ENCODE measurements around the gene CHAD. TPM values are rescaled to one million over a fixed set of nuclear protein-coding genes. Genes with fewer than 3 reads are reported as not detected.

CHAD gene
- total RNA-seq, 1 donor from 2014 or later, result not detected

GRCh38 chr17:50514388-50514787 lies 45.7 kb upstream of the CHAD start:
- Mint-ChIP-seq H3K36me3 (ENCODE audit: unreplicated experiment) (no peaks in the 10 kb centered on the region), H3K4me3 (ENCODE audit: unreplicated experiment) (no peak overlapping the region), H3K27ac (ENCODE audit: unreplicated experiment) (no peak overlapping the region), H3K4me1 (ENCODE audit: low read depth, unreplicated experiment) (peaks cover 18% of the 10 kb centered on the region), H3K27me3 (ENCODE audit: unreplicated experiment) (peaks cover 5% of the 10 kb centered on the region), H3K9me3 (ENCODE audit: unreplicated experiment) (no peaks in the 10 kb centered on the region)
- TF ChIP-seq, protein P1, sequence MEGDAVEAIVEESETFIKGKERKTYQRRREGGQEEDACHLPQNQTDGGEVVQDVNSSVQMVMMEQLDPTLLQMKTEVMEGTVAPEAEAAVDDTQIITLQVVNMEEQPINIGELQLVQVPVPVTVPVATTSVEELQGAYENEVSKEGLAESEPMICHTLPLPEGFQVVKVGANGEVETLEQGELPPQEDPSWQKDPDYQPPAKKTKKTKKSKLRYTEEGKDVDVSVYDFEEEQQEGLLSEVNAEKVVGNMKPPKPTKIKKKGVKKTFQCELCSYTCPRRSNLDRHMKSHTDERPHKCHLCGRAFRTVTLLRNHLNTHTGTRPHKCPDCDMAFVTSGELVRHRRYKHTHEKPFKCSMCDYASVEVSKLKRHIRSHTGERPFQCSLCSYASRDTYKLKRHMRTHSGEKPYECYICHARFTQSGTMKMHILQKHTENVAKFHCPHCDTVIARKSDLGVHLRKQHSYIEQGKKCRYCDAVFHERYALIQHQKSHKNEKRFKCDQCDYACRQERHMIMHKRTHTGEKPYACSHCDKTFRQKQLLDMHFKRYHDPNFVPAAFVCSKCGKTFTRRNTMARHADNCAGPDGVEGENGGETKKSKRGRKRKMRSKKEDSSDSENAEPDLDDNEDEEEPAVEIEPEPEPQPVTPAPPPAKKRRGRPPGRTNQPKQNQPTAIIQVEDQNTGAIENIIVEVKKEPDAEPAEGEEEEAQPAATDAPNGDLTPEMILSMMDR (IDR thresholded peaks at IDR 0.05; ENCODE audit: partially characterized antibody, unreplicated experiment), result no peak
- DNase-seq, result no peak

DNA sequence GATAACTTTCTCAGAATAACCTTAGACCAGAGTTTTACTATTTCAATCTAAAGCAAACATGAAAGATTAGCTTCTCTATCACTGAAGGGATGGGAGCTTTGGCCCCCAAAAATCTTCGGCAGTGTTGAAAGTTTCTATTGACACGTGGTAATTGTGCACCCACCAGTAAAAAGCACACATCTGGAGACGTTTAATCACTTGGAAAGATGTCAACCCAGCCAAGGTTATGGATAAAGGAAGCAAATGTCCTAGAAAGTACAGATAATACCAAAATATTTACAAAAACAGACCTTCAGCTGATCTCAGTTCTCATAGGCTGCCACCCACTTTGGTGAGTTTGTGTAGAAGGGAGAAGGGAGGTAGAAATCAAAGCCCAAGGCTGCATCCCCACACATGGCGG lies 44.8 kb upstream of the CHAD start:
- DNase-seq, result no peak
- Mint-ChIP-seq H3K9me3 (ENCODE audit: unreplicated experiment) (no peaks in the 10 kb centered on the region), H3K27me3 (ENCODE audit: unreplicated experiment) (peaks cover 9% of the 10 kb centered on the region), H3K4me1 (ENCODE audit: low read depth, unreplicated experiment) (peaks cover 13% of the 10 kb centered on the region), H3K36me3 (ENCODE audit: unreplicated experiment) (no peaks in the 10 kb centered on the region), H3K27ac (ENCODE audit: unreplicated experiment) (no peak overlapping the region), H3K4me3 (ENCODE audit: unreplicated experiment) (no peak overlapping the region)
- TF ChIP-seq, protein P1 (IDR thresholded peaks at IDR 0.05; ENCODE audit: partially characterized antibody, unreplicated experiment), result no peak

DNA sequence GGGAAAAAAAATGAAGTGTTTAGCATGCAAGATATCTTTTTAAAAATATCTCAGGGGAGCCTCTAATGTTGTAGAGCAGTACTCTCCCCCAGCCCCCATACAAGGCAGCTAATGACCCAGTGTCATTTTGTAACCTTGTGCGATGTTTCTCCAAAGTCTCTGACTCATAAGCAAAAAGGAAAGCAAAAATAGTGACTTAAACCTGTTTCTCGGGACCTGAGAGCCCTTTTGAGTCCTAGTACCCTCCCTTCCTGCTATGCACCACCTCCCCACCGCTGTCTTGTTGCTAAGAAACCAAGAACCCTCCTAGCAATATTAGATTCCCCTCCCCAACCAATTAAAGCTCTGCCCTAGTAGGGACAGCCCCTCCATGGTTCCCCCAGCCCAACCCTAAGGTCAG lies 42.4 kb upstream of the CHAD start:
- TF ChIP-seq, protein P1 (IDR thresholded peaks at IDR 0.05; ENCODE audit: partially characterized antibody, unreplicated experiment), result no peak
- H3K4me1 Mint-ChIP-seq (ENCODE audit: low read depth, unreplicated experiment), result peaks cover 10% of the 10 kb centered on the region
- H3K36me3 Mint-ChIP-seq (ENCODE audit: unreplicated experiment), result no peaks in the 10 kb centered on the region
- H3K27ac Mint-ChIP-seq (ENCODE audit: unreplicated experiment), result no peak overlapping the region
- peaks cover 4% of the 10 kb centered on the region for H3K9me3 Mint-ChIP-seq (ENCODE audit: unreplicated experiment)
- no peak overlapping the region for H3K4me3 Mint-ChIP-seq (ENCODE audit: unreplicated experiment)
- DNase-seq, result no peak
- peaks cover 9% of the 10 kb centered on the region for H3K27me3 Mint-ChIP-seq (ENCODE audit: unreplicated experiment)

DNA sequence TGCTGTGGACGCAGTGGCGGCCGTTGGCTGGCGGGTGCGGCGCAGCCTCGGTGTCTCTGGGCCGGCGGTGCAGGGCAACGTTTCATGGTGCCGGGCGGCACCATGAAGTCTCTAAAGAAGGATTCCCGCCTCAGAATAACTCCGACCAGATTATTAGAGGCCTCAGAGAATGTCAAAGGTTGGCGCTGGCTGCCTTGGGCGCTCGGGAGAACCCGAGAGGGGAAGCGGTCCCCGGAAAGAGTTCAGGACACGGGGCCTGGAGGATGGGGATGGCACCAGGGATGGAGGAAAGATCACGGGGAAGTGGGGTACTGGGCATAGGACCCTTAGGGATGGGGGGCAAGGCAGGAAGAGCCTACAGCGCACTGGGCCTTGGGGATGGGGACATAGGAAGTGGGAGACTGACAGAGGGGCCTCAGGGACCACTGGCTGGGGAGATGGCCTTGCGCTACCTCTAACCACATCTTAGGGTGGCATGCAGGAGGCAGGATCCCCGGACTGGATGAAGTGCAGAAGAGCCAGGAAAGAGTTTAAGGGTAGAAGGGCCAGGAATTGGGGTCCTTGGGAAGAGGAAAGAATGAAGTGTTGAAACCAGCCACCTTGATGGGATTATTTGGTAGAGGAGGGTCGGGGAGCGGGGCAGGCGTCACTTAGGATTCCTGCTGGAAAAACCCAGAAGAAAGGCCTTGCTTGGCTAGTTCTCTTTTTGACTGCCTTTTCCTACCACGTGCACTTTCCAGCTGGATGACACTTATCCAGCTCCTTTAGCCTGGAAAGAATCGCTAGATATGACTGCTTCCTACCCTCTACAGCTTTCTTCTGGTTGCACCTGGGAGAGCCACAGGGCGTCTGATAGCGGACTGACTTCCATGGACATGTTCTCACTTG lies 40.1 kb upstream of the CHAD start:
- Mint-ChIP-seq H3K27me3 (ENCODE audit: unreplicated experiment) (peaks cover 14% of the 10 kb centered on the region), H3K9me3 (ENCODE audit: unreplicated experiment) (peaks cover 6% of the 10 kb centered on the region), H3K36me3 (ENCODE audit: unreplicated experiment) (no peaks in the 10 kb centered on the region), H3K4me1 (ENCODE audit: low read depth, unreplicated experiment) (peaks cover 10% of the 10 kb centered on the region), H3K27ac (ENCODE audit: unreplicated experiment) (peak overlapping the region; percentile 46), H3K4me3 (ENCODE audit: unreplicated experiment) (peak overlapping the region; percentile 93)
- TF ChIP-seq, protein P1 (IDR thresholded peaks at IDR 0.05; ENCODE audit: partially characterized antibody, unreplicated experiment), result no peak
- DNase-seq, result no peak

Data from glutamatergic neuron (in vitro differentiated cells).